OCI-LY1 (cell line): ENCODE measurements around the gene DNAJB11.

Experiments
- EZH2 ChIP-seq: fragments of 200-600 bp; sonication (generic), shearing (Covaris generic); IDR thresholded peaks from 2 replicates; pipeline ENCODE4 v1.8.0; 2017; ENCODE audit warnings: borderline replicate concordance, mixed run types, mild to moderate bottlenecking, antibody characterized with exemption, low read length, moderate library complexity, mixed read lengths
- TF ChIP-seq, protein P1 (sequence below): fragments of 200-600 bp; sonication (generic), shearing (Covaris generic); IDR thresholded peaks from 2 replicates; pipeline ENCODE4 v1.5.1; 2017; ENCODE audit warnings: mild to moderate bottlenecking, antibody characterized with exemption, low read length, moderate library complexity, mixed read lengths

DNA sequence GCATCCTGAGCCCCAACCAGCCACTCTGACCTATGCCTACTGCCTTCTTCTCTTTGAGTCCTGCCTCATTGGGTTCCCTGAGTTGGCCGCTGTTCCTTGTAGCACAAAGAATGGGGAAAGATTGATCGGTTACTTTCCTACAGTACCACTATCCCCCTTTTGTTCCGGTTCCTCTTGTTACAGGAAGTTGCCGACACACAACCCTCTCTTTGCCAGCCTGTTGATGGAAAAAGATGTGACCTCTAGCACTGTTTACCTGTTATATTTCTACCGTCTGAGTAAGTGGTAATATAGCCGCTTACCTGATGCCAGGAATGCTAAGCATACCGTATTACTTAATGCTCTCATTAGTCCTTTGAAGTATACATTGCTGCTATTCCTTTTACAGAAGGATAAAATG is 32.6 kb downstream of the DNAJB11 start:
- TF ChIP-seq, protein P1, sequence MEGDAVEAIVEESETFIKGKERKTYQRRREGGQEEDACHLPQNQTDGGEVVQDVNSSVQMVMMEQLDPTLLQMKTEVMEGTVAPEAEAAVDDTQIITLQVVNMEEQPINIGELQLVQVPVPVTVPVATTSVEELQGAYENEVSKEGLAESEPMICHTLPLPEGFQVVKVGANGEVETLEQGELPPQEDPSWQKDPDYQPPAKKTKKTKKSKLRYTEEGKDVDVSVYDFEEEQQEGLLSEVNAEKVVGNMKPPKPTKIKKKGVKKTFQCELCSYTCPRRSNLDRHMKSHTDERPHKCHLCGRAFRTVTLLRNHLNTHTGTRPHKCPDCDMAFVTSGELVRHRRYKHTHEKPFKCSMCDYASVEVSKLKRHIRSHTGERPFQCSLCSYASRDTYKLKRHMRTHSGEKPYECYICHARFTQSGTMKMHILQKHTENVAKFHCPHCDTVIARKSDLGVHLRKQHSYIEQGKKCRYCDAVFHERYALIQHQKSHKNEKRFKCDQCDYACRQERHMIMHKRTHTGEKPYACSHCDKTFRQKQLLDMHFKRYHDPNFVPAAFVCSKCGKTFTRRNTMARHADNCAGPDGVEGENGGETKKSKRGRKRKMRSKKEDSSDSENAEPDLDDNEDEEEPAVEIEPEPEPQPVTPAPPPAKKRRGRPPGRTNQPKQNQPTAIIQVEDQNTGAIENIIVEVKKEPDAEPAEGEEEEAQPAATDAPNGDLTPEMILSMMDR, result no peak
- no peak for TF ChIP-seq EZH2
